GM21381 (cell line): ENCODE results near the gene RAB5A.
"Not testable (repeated sequence)": the region's sequence is repeated elsewhere in the genome, so short reads cannot be mapped to it uniquely, and the experiment has no call there.

Source experiments
- ATAC-seq: cut with Tn5 transposase; IDR thresholded peaks from one replicate; pipeline ENCODE4 v1.9.1; 2021; ENCODE audit warnings: mild to moderate bottlenecking, moderate library complexity; ENCODE audit not compliant: unreplicated experiment

Gene RAB5A

GRCh38 chr3:19946832-19947548 is at the start of gene RAB5A:
RAB5A (plus strand) TSS chr3:19947097; CDS start chr3:19950899, 3,802 bp downstream.
- peak; percentile 95 for ATAC-seq

- ATAC-seq: no peak
Measured at GRCh38 chr3:19898721-19899120, 48.2 kb upstream of the RAB5A start.

GRCh38 chr3:19899264-19899663 is 47.6 kb upstream of the RAB5A start:
- ATAC-seq: no peak

- not testable (repeated sequence) for ATAC-seq
Measured at GRCh38 chr3:19899833-19900232, 47.1 kb upstream of the RAB5A start.

GRCh38 chr3:19901337-19901736 is 45.6 kb upstream of the RAB5A start:
- ATAC-seq: no peak

GRCh38 chr3:19901918-19902317 is 45.0 kb upstream of the RAB5A start:
- ATAC-seq: no peak

- ATAC-seq: no peak
Measured at GRCh38 chr3:19903649-19904048, 43.2 kb upstream of the RAB5A start.

- no peak for ATAC-seq
Measured at GRCh38 chr3:19907523-19907922, 39.4 kb upstream of the RAB5A start.

- ATAC-seq: no peak
Measured at GRCh38 chr3:19911452-19911851, 35.4 kb upstream of the RAB5A start.

GRCh38 chr3:19917167-19917566 is 29.7 kb upstream of the RAB5A start:
- ATAC-seq: no peak

GRCh38 chr3:19920401-19921080 is 26.4 kb upstream of the RAB5A start:
- no peak for ATAC-seq

GRCh38 chr3:19931180-19931692 is 15.7 kb upstream of the RAB5A start:
- peak; percentile 75 for ATAC-seq

GRCh38 chr3:19931767-19932188 is 15.1 kb upstream of the RAB5A start:
- peak; percentile 47 for ATAC-seq

GRCh38 chr3:19932422-19932821 is 14.5 kb upstream of the RAB5A start:
- ATAC-seq: no peak

- ATAC-seq: no peak
Measured at GRCh38 chr3:19934098-19934566, 12.8 kb upstream of the RAB5A start, which contains the start of gene EFHB. EFHB (minus strand) TSS chr3:19934217; CDS start chr3:19934018, 199 bp downstream.

- no peak for ATAC-seq
Measured at GRCh38 chr3:19937459-19938294, 9.2 kb upstream of the RAB5A start.

GRCh38 chr3:19938295-19938627 is 8.6 kb upstream of the RAB5A start:
- ATAC-seq: no peak

- ATAC-seq: no peak
Measured at GRCh38 chr3:19940643-19941042, 6.3 kb upstream of the RAB5A start.

GRCh38 chr3:19945534-19945933 is 1.4 kb upstream of the RAB5A start:
- no peak for ATAC-seq

- no peak for ATAC-seq
Measured at GRCh38 chr3:19945969-19946831, 697 bp upstream of the RAB5A start.
